Keratinocyte (primary cell): Measurements from ENCODE around the gene CCNI.

Experiments used
- CTCF ChIP-seq, 3 experiments: IDR thresholded peaks in 1 of 3; conservative IDR thresholded peaks in 1 of 3; optimal IDR thresholded peaks in 1 of 3; 2 replicates in 2 of 3; 3 replicates in 1 of 3; pipeline versions ENCODE3 to v1.5.1; 2011; ENCODE audit warnings: low read length in 3 of 3, mild to moderate bottlenecking in 3 of 3, moderate library complexity in 2 of 3, control low read depth in 1 of 3, inconsistent platforms in 1 of 3; ENCODE audit not compliant: insufficient read depth in 2 of 3; ENCODE audit errors: extremely low read depth in 1 of 3
- EZH2 ChIP-seq: IDR thresholded peaks from one replicate; pipeline ENCODE4 v1.6.1; 2012; ENCODE audit warnings: inconsistent platforms, mild to moderate bottlenecking, low read length, moderate library complexity

GRCh38 chr4:77012726-77013125, 63.1 kb downstream of the CCNI start:
- TF ChIP-seq CTCF (optimal IDR thresholded peaks at IDR 0.05 in 1 of 3, IDR thresholded peaks at IDR 0.05 in 1 of 3, conservative IDR thresholded peaks at IDR 0.05 in 1 of 3; ENCODE audit: extremely low read depth in 1 of 3, insufficient read depth in 2 of 3, low read length in 3 of 3) (no peak), EZH2 (no peak)
